Astrocyte (in vitro differentiated cells and primary cell): Measurements from ENCODE around the gene B2M.

Source experiments
- CTCF ChIP-seq: IDR thresholded peaks from 2 replicates; pipeline ENCODE4 v1.5.1; 2011; ENCODE audit warnings: low read depth, mild to moderate bottlenecking, inconsistent platforms, low read length, moderate library complexity; ENCODE audit not compliant: insufficient read depth
- EZH2 ChIP-seq: IDR thresholded peaks from 2 replicates; pipeline ENCODE4 v1.6.1; 2012; ENCODE audit warnings: mild to moderate bottlenecking, low read length, inconsistent platforms; ENCODE audit not compliant: insufficient read depth

- TF ChIP-seq CTCF (no peak), EZH2 (no peak)
Observed at GRCh38 chr15:44718927-44719292, 7.6 kb downstream of the B2M start.
